Right lobe of liver (tissue), 4 donors: ENCODE results near the gene MBP.

Experiments used
- CTCF ChIP-seq, 4 donors: fragments of 200-600 bp in 3 of 4; fragments of 450-650 bp in 1 of 4; IDR thresholded peaks; one replicate each; pipeline versions ENCODE4 v1.5.1 to v1.8.0; 2016 to 2022; ENCODE audit warnings: antibody characterized with exemption in 4 of 4, mild to moderate bottlenecking in 2 of 4
- POLR2A ChIP-seq: fragments of 450-650 bp; IDR thresholded peaks from one replicate; pipeline ENCODE4 v1.6.1; 2017; ENCODE audit warnings: antibody characterized with exemption, mild to moderate bottlenecking
- donor health status: DM: no; HTN: no; CAD: no.
- donor health status: DM: no; HTN: no; CAD: no.
- donor health status: DM: no; HTN: yes; CAD: no.

- no peak for TF ChIP-seq CTCF (IDR thresholded peaks at IDR 0.05)
- TF ChIP-seq POLR2A: no peak
These were observed 12.0 kb upstream of the MBP start for GRCh38 chr18:77144451-77145118.
